B cell (primary cell): ENCODE data around the gene P3H3. TPM values are rescaled to one million over a fixed set of nuclear protein-coding genes. Genes with fewer than 3 reads are reported as not detected.

ENCODE experiments used
- ATAC-seq: fragments of 200-7000 bp; cut with Tn5 transposase; one replicate; pipeline ENCODE4 v1.10.0; 2021; ENCODE audit warnings: low read depth, mild to moderate bottlenecking, moderate number of reproducible peaks, moderate library complexity
- CTCF ChIA-PET: fragments of 350-600 bp; sonication (Branson Sonifier 250); formaldehyde crosslinking; loops from one replicate; lab custom pipeline; 2021; ENCODE audit warnings: antibody characterized with exemption, inconsistent platforms; lab: Charles Lee
- POLR2A ChIA-PET: fragments of 350-600 bp; sonication (Branson Sonifier 250); formaldehyde crosslinking; loops from one replicate; lab custom pipeline; 2021; ENCODE audit warnings: antibody characterized with exemption; lab: Charles Lee
- DNase-seq: peaks from one replicate; pipeline ENCODE4 v3.0.0; 2013
- H2AFZ ChIP-seq: 2 replicates; pipeline ENCODE4 v1.6.1; 2012; ENCODE audit warnings: mild to moderate bottlenecking, low read depth, low read length; ENCODE audit not compliant: insufficient read depth, poor library complexity, severe bottlenecking
- H3K27ac ChIP-seq, 2 donors: 1 replicate in 1 of 2; 2 replicates in 1 of 2; pipeline ENCODE4 v1.5.1; 2012 to 2013; ENCODE audit warnings: low read length in 2 of 2, mild to moderate bottlenecking in 2 of 2, moderate library complexity in 1 of 2
- H3K27me3 ChIP-seq, 4 experiments: fragments of 200-600 bp in 1 of 4; sonication (generic) in 1 of 4; replicated peaks in 1 of 4; 1 replicate in 2 of 4; 2 replicates in 2 of 4; pipeline versions ENCODE4 v1.6.1 to v1.7.0; 2013 to 2016; ENCODE audit warnings: low read length in 3 of 4, mild to moderate bottlenecking in 2 of 4, mixed read lengths in 1 of 4, moderate library complexity in 1 of 4; ENCODE audit not compliant: insufficient read depth in 4 of 4, control insufficient read depth in 3 of 4; ENCODE audit errors: control extremely low read depth in 1 of 4
- H3K36me3 ChIP-seq, 2 experiments: replicated peaks in 1 of 2; 1 replicate in 1 of 2; 2 replicates in 1 of 2; pipeline versions ENCODE4 v1.6.1 to v1.7.1; 2013; ENCODE audit warnings: low read length in 1 of 2; ENCODE audit not compliant: insufficient read depth in 2 of 2, control insufficient read depth in 1 of 2; ENCODE audit errors: control extremely low read depth in 1 of 2, extremely low read depth in 1 of 2
- H3K4me1 ChIP-seq, 2 donors: fragments of 200-600 bp in 1 of 2; sonication (generic) in 1 of 2; 1 replicate in 1 of 2; 2 replicates in 1 of 2; pipeline versions ENCODE4 v1.5.1 to v1.6.1; 2013 to 2017; ENCODE audit warnings: low read length in 2 of 2; ENCODE audit not compliant: control insufficient read depth in 2 of 2, insufficient read depth in 2 of 2
- H3K4me2 ChIP-seq: replicated peaks from 2 replicates; pipeline ENCODE3; 2012; ENCODE audit warnings: mild to moderate bottlenecking, low read depth, low read length; ENCODE audit not compliant: poor library complexity, severe bottlenecking
- H3K4me3 ChIP-seq, 5 experiments: fragments of 200-600 bp in 1 of 5; sonication (generic) in 1 of 5; 1 replicate in 3 of 5; 2 replicates in 2 of 5; pipeline versions ENCODE4 v1.5.1 to v1.7.0; 2011 to 2016; ENCODE audit warnings: low read length in 4 of 5, mild to moderate bottlenecking in 4 of 5, low read depth in 2 of 5, control low read depth in 1 of 5, moderate library complexity in 1 of 5; ENCODE audit not compliant: insufficient read depth in 1 of 5; ENCODE audit errors: control extremely low read depth in 1 of 5, extremely low read depth in 1 of 5
- H3K79me2 ChIP-seq: fragments of 200-600 bp; sonication (generic); one replicate; pipeline ENCODE4 v1.6.0; 2016; ENCODE audit warnings: low read length; ENCODE audit not compliant: control insufficient read depth, insufficient read depth
- H3K9ac ChIP-seq: fragments of 200-600 bp; sonication (generic); 2 replicates; pipeline ENCODE4 v1.6.1; 2017; ENCODE audit warnings: mild to moderate bottlenecking, low read length, moderate library complexity
- H3K9me3 ChIP-seq, 3 donors: one replicate each; pipeline versions ENCODE4 v1.6.1 to v1.7.1; 2013; ENCODE audit warnings: low read length in 2 of 3; ENCODE audit not compliant: control insufficient read depth in 2 of 3, insufficient read depth in 1 of 3; ENCODE audit errors: control extremely low read depth in 1 of 3
- H4K20me1 ChIP-seq: 2 replicates; pipeline ENCODE4 v1.6.0; 2012; ENCODE audit warnings: mild to moderate bottlenecking, low read length; ENCODE audit not compliant: insufficient read depth, control insufficient read depth, poor library complexity, severe bottlenecking
- H3K27ac Mint-ChIP-seq: one replicate; pipeline ENCODE4 v1.8.0; 2021; ENCODE audit warnings: mixed read lengths
- H3K27me3 Mint-ChIP-seq: one replicate; pipeline ENCODE4 v1.8.0; 2021; ENCODE audit warnings: mixed read lengths
- H3K4me1 Mint-ChIP-seq: one replicate; pipeline ENCODE4 v1.8.0; 2021; ENCODE audit warnings: mixed read lengths
- H3K4me3 Mint-ChIP-seq: one replicate; pipeline ENCODE4 v1.8.0; 2021; ENCODE audit warnings: mixed read lengths
- H3K9me3 Mint-ChIP-seq: one replicate; pipeline ENCODE4 v1.8.0; 2022; ENCODE audit warnings: mixed read lengths; ENCODE audit not compliant: insufficient read depth
- EZH2 ChIP-seq: IDR thresholded peaks from 2 replicates; pipeline ENCODE4 v1.6.1; 2012; ENCODE audit warnings: borderline replicate concordance, low read depth, mild to moderate bottlenecking, moderate library complexity, low read length; ENCODE audit not compliant: insufficient read depth, poor library complexity, severe bottlenecking
- WGBS: methylation state at CpG from one replicate; pipeline ENCODE4 v1.1.5; 2013; ENCODE audit warnings: missing lambda C conversion rate; ENCODE audit not compliant: insufficient coverage; 5-methylcytosine and 5-hydroxymethylcytosine counted together
- intact Hi-C: fragments of 100-400 bp; cut with micrococcal nuclease; formaldehyde crosslinking; loops from one replicate; pipeline ENCODE4 v1.10.0; 2022
- polyA plus RNA-seq: library from polyadenylated mRNA; depleted of rRNA; stranded (reverse); fragments of >200 nt; gene quantifications from 2 replicates; pipeline ENCODE4 v1.2.3, GENCODE V29; 2012
- total RNA-seq, 2 donors: library from RNA; stranded (reverse); fragments of 120-200 nt in 1 of 2; gene quantifications; 1 replicate in 1 of 2; 2 replicates in 1 of 2; pipeline versions ENCODE4 v1.2.3 to v1.2.4, GENCODE V29; 2013 to 2022
- TF ChIP-seq, protein P1 (sequence below): fragments of 200-600 bp; IDR thresholded peaks from one replicate; pipeline ENCODE4 v1.8.0; 2022; ENCODE audit warnings: antibody characterized with exemption, mild to moderate bottlenecking

The P3H3 gene
- total and polyA plus RNA-seq, 2 donors (not counting 1 experiment from before 2014, with no cell fraction given): 0.09 TPM; not detected in 1

DNA sequence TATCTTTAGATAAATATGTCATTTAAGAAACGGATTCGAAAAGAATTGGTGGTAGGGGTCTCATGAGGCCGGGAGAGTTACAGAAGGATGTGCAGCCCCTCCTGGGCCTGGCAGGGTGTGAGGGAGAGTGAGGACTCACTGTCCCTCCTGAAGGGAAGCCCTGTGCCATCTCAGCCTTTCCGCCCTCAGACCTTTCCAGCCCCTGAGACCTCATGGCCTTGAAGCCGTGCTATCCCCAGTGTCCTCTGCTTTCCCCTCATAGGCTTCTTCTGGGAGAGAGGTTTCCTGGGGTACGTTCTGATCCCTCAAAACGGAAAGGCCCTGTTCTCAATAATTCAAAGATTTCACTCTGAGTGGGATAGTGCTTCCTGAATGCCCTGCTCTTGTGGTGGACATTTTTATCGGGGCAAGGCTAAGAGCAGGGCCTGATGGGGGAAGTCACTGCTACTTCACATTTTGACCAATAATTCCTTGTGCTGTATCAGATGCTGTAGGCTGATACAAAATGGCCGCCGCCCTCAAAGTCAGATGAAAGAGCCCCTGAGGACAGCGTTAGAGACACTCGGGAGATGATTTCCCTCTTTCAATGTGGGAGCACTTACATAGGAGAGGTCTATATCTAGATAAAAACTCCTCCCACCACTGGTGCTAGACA is 37.6 kb upstream of the P3H3 start:
- ATAC-seq (no peak), DNase-seq (no peak)
- 100% methylated on average over 6 of the region's 12 CpGs for WGBS
- no peaks in the 10 kb centered on the region for H4K20me1 ChIP-seq
- H3K27ac Mint-ChIP-seq: no peak overlapping the region
- no peak overlapping the region for H3K27ac ChIP-seq
- no peak overlapping the region for H2AFZ ChIP-seq
- intact Hi-C loops: no loop called here
- peaks cover 13% of the 10 kb centered on the region for H3K4me1 Mint-ChIP-seq
- peaks cover 0 to 27% (median under 1%) of the 10 kb centered on the region in 4 experiments for H3K27me3 ChIP-seq
- no peak overlapping the region for H3K9ac ChIP-seq
- peaks cover 13 to 19% of the 10 kb centered on the region in 2 donors for H3K4me1 ChIP-seq
- no peaks in the 10 kb centered on the region for H3K36me3 ChIP-seq
- TF ChIP-seq EZH2: no peak
- TF ChIP-seq, protein P1, sequence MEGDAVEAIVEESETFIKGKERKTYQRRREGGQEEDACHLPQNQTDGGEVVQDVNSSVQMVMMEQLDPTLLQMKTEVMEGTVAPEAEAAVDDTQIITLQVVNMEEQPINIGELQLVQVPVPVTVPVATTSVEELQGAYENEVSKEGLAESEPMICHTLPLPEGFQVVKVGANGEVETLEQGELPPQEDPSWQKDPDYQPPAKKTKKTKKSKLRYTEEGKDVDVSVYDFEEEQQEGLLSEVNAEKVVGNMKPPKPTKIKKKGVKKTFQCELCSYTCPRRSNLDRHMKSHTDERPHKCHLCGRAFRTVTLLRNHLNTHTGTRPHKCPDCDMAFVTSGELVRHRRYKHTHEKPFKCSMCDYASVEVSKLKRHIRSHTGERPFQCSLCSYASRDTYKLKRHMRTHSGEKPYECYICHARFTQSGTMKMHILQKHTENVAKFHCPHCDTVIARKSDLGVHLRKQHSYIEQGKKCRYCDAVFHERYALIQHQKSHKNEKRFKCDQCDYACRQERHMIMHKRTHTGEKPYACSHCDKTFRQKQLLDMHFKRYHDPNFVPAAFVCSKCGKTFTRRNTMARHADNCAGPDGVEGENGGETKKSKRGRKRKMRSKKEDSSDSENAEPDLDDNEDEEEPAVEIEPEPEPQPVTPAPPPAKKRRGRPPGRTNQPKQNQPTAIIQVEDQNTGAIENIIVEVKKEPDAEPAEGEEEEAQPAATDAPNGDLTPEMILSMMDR: no peak
- POLR2A ChIA-PET: no interaction called here
- no peak overlapping the region for H3K4me3 ChIP-seq
- H3K4me3 Mint-ChIP-seq: no peak overlapping the region
- no peaks in the 10 kb centered on the region for H3K9me3 ChIP-seq
- no peaks in the 10 kb centered on the region for H3K9me3 Mint-ChIP-seq
- CTCF ChIA-PET: no interaction called here
- no peak overlapping the region for H3K4me2 ChIP-seq
- H3K27me3 Mint-ChIP-seq: peaks cover 23% of the 10 kb centered on the region
- H3K79me2 ChIP-seq: no peaks in the 10 kb centered on the region

DNA sequence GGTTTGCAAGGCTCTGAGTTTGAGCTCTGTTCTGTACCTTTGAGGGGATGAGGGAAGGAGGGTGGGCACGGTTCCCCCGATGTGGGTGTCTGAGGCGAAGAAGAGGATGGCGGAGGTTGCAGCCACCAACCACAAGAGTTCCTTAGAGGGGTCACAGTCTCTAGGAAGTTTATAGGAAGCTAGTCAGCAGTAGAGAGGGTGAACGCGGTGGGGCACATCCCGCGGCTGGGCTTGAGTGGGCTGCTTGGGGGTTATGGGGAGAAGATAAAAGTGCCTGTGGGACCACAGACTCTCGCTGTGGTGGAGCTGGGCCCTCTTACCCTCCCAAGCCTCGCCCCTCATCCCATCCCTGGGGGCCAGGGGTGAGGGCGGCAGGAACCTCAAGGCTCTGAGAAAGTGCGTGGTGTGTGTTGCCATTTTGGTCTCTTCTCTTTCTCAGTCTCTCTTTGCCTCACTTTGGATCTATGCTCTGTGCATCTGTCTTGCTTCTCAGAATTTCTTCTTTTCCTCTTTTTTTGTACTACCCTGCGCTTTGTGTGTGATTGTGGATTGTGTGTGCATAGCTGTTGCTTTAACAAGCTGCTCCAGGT is 36.2 kb upstream of the P3H3 start:
- Mint-ChIP-seq H3K27ac (no peak overlapping the region), H3K9me3 (no peaks in the 10 kb centered on the region), H3K27me3 (peaks cover 34% of the 10 kb centered on the region), H3K4me1 (peaks cover 13% of the 10 kb centered on the region), H3K4me3 (peak overlapping the region; percentile 52)
- WGBS: 9% methylated on average over 8 of the region's 13 CpGs
- intact Hi-C loops: no loop called here
- H3K27ac ChIP-seq: no peak overlapping the region
- DNase-seq (no peak), ATAC-seq (no peak)
- H4K20me1 ChIP-seq: no peaks in the 10 kb centered on the region
- ChIA-PET CTCF (interaction anchor here (1.4 kb wide), 2 partner anchors 12 to 157 kb away, joined by 3 to 4 read pairs; partner anchors contain the start of gene LPAR5), POLR2A (no interaction called here)
- no peak overlapping the region for H3K9ac ChIP-seq
- TF ChIP-seq, protein P1: no peak
- no peak for TF ChIP-seq EZH2
- H3K9me3 ChIP-seq: no peaks in the 10 kb centered on the region
- H3K4me2 ChIP-seq: peak overlapping the region; percentile 53
- H3K36me3 ChIP-seq: no peaks in the 10 kb centered on the region
- H3K27me3 ChIP-seq: peaks cover 0 to 40% (median 4%) of the 10 kb centered on the region in 4 experiments
- peak overlapping the region; percentile 48 for H2AFZ ChIP-seq
- no peaks in the 10 kb centered on the region for H3K79me2 ChIP-seq
- H3K4me3 ChIP-seq: no peak overlapping the region
- H3K4me1 ChIP-seq: peaks cover 13 to 19% of the 10 kb centered on the region in 2 donors
